ENCODE results near the gene SENP8. TPM values are rescaled to one million over a fixed set of nuclear protein-coding genes. Genes with fewer than 3 reads are reported as not detected.
"Not testable (repeated sequence)": the region's sequence is repeated elsewhere in the genome, so short reads cannot be mapped to it uniquely, and the experiment has no call there.

Gene SENP8
- total RNA-seq, 2 donors from 2014 or later: 0.82 to 2.7 TPM

DNA sequence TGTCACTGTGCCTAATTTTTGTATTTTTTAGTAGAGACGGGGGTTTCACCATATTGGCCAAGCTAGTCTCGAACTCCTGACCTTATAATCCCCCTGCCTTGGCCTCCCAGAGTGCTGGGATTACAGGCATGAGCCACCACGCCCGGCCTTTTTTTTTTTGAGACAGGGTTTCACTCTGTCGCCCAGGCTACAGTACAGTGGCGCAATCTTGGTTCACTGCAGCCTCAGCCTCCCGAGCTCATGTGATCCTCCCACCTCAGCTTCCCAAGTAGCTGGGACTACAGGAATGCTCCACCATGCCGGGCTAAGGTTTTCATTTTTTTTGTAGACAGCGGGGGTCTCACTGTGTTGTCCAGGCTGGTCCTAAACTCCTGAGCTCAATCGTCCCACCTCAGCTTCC, 53.8 kb downstream of the SENP8 start:
- H3K4me3 Mint-ChIP-seq; H3K36me3 Mint-ChIP-seq (ENCODE audit: low read depth); H3K27me3 Mint-ChIP-seq; H3K9me3 Mint-ChIP-seq; H3K27ac Mint-ChIP-seq; H3K4me1 Mint-ChIP-seq; ATAC-seq (replicated peaks): not testable (repeated sequence)

DNA sequence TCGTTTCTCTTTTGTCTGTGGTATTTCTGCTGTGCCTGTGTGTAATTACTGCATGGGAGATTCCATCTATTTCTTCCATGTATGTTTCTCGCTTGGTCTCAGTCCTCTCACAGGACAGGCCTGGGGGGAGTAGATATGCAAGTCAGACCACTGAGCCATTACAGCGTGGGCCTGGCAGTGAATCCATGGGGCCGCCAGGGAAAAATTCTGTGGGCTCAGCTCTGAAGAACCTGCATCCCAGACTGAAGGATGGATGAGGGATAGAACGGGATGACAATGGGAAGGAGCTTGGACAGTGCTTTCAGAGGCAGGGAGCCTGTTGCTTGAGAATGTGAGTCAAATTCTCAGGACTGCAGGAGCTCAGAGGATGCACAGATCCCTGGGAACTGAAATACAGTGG, 54.6 kb downstream of the SENP8 start:
- Mint-ChIP-seq H3K9me3 (no peaks in the 10 kb centered on the region), H3K4me1 (no peaks in the 10 kb centered on the region), H3K27ac (no peak overlapping the region), H3K36me3 (ENCODE audit: low read depth) (no peaks in the 10 kb centered on the region), H3K27me3 (peaks cover 7% of the 10 kb centered on the region), H3K4me3 (no peak overlapping the region)
- no peak for ATAC-seq (replicated peaks)

GRCh38 chr15:72173401-72173800, 55.2 kb downstream of the SENP8 start:
- Mint-ChIP-seq H3K9me3 (no peaks in the 10 kb centered on the region), H3K27ac (no peak overlapping the region), H3K4me1 (no peaks in the 10 kb centered on the region), H3K36me3 (ENCODE audit: low read depth) (no peaks in the 10 kb centered on the region), H3K27me3 (peaks cover 7% of the 10 kb centered on the region), H3K4me3 (no peak overlapping the region)
- no peak for ATAC-seq (replicated peaks)

DNA sequence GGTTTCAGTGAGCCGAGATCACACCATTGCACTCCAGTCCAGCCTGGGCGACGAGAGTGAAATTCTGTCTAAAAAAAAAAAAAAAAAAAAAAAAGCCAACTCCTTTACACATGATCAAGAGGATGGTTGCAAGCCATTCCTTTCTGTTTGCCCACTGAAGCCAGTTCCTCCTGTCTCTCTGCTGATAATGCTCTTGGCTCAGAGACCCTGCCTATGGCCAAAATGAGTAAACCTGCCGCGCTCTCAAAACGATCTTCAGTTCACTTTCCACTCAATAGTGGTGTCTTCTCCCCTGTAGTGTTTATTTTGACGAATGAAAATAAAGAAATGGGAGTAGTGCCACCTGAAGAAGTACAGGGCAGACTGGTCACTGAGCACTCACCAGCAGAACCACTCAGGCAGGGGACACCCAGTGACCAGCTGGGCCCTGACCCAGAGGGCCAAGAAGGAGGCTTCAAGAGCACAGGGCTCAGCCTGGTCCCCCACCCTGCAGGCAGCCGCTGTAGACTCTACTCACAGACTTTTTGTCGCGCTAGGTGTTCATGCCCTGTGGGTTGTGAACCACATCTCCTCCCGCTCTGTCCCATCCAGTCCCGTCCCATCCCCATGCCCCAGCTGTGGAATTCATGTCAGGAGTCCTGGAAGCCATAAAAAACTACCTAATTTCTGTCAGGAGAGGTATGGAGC, 55.8 kb downstream of the SENP8 start:
- Mint-ChIP-seq H3K4me1 (no peaks in the 10 kb centered on the region), H3K36me3 (ENCODE audit: low read depth) (no peaks in the 10 kb centered on the region), H3K27me3 (peaks cover 7% of the 10 kb centered on the region), H3K4me3 (no peak overlapping the region), H3K27ac (no peak overlapping the region), H3K9me3 (no peaks in the 10 kb centered on the region)
- ATAC-seq (replicated peaks): no peak

GRCh38 chr15:72174551-72175165, 56.5 kb downstream of the SENP8 start:
- Mint-ChIP-seq H3K27me3 (peaks cover 7% of the 10 kb centered on the region), H3K4me1 (no peaks in the 10 kb centered on the region), H3K4me3 (no peak overlapping the region), H3K27ac (no peak overlapping the region), H3K9me3 (no peaks in the 10 kb centered on the region), H3K36me3 (ENCODE audit: low read depth) (no peaks in the 10 kb centered on the region)
- ATAC-seq (replicated peaks): no peak

- no peak for ATAC-seq (replicated peaks)
- Mint-ChIP-seq H3K4me3 (no peak overlapping the region), H3K27me3 (peaks cover 7% of the 10 kb centered on the region), H3K36me3 (ENCODE audit: low read depth) (no peaks in the 10 kb centered on the region), H3K9me3 (no peaks in the 10 kb centered on the region), H3K27ac (no peak overlapping the region), H3K4me1 (no peaks in the 10 kb centered on the region)
These were observed 57.2 kb downstream of the SENP8 start for GRCh38 chr15:72175186-72176044.

- H3K36me3 Mint-ChIP-seq (ENCODE audit: low read depth): no peaks in the 10 kb centered on the region
- H3K4me3 Mint-ChIP-seq: no peak overlapping the region
- no peaks in the 10 kb centered on the region for H3K4me1 Mint-ChIP-seq
- no peak for ATAC-seq (replicated peaks)
- no peaks in the 10 kb centered on the region for H3K9me3 Mint-ChIP-seq
- H3K27me3 Mint-ChIP-seq: peaks cover 12% of the 10 kb centered on the region
- no peak overlapping the region for H3K27ac Mint-ChIP-seq
These were observed 58.0 kb downstream of the SENP8 start for GRCh38 chr15:72176159-72176558.

DNA sequence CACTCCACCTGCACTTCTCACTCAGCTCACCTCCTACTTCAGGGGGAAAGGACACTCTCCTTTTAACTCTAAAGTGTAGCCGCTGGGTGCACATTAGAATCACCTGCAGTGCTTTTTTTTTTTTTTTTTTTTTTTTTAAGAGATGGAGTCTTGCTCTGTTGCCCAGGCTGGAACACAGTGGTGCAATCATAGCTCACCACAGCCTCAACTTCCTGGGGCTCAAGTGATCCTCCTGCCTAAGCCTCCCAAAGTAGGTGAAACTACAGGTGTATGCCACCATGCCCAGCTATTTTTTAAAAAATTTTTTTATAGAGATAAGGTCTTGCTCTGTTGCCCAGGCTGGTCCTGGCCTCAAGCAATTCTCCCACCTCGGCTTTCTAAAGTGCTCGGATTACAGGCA, 58.5 kb downstream of the SENP8 start:
- H3K27me3 Mint-ChIP-seq: peaks cover 18% of the 10 kb centered on the region

DNA sequence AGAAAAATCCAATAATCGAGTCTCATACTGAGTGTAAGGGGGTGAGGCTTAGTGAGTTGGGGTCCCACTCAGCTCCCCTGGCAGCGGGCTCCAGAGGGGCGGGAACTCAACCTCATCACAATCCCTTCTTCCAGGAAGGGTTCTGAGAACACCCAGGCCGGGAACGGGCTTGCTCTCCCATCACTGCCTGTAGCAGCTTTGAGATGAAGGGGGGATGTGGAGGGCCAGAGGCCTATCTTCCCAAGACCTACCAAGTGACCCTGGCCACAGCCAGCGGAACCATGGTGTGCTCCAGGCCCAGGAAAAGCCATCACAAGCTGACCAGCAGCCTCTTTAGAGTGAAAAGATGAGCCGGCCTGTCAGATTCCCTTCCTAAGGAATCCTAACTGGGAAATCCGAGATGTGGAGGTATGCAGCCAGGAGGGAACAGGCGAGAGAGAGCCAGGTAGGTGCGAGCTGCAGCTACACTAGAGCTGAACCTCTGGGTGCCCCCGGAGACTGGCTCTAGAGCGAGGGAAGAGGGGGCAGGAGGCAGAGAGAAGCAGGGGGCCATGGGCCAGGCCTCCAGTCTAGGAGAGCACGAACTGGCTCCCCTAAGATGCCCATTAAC, 60.9 kb downstream of the SENP8 start:
- ATAC-seq (replicated peaks): no peak
- Mint-ChIP-seq H3K4me3 (no peak overlapping the region), H3K27me3 (peaks cover 29% of the 10 kb centered on the region), H3K4me1 (no peaks in the 10 kb centered on the region), H3K27ac (no peak overlapping the region), H3K36me3 (ENCODE audit: low read depth) (no peaks in the 10 kb centered on the region), H3K9me3 (no peaks in the 10 kb centered on the region)

More for the DNA sequence above, 58.5 kb downstream of the SENP8 start:
- ATAC-seq (replicated peaks): no peak
- Mint-ChIP-seq H3K4me3 (no peak overlapping the region), H3K9me3 (no peaks in the 10 kb centered on the region), H3K4me1 (no peaks in the 10 kb centered on the region), H3K36me3 (ENCODE audit: low read depth) (no peaks in the 10 kb centered on the region), H3K27ac (no peak overlapping the region)

DNA sequence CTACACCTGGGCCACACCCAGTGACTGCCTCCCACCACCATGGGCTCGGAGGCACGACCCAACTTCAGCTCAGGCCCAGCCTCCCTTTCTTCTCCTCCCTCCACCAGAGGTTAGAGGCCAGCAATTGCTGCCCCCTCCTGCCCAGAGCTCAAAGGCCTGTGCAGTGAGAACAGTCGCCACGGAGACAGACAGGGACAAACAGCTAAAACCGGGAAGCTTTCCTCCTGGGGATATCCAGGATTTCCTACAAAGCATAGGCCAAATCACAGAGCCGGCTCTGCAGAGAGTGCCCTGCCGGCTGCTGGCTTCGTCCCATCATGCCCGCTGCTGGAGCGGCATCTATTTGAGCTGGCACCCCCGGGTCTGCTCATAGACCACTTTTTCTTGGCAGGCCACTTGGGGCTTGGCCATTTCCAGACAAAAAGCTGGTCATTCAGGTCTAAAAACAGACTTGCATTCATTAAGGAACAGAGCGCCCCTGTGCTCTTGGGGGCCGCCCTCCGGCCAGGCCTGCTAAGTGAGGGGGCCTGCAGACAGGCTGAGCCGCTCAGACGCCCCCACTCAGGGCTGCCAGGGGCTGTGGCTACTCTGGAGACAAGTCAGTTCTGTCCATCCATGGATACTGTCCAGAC, 61.9 kb downstream of the SENP8 start:
- Mint-ChIP-seq H3K27ac (no peak overlapping the region), H3K36me3 (ENCODE audit: low read depth) (no peaks in the 10 kb centered on the region), H3K4me1 (no peaks in the 10 kb centered on the region), H3K4me3 (no peak overlapping the region), H3K27me3 (peaks cover 32% of the 10 kb centered on the region), H3K9me3 (no peaks in the 10 kb centered on the region)
- no peak for ATAC-seq (replicated peaks)

DNA sequence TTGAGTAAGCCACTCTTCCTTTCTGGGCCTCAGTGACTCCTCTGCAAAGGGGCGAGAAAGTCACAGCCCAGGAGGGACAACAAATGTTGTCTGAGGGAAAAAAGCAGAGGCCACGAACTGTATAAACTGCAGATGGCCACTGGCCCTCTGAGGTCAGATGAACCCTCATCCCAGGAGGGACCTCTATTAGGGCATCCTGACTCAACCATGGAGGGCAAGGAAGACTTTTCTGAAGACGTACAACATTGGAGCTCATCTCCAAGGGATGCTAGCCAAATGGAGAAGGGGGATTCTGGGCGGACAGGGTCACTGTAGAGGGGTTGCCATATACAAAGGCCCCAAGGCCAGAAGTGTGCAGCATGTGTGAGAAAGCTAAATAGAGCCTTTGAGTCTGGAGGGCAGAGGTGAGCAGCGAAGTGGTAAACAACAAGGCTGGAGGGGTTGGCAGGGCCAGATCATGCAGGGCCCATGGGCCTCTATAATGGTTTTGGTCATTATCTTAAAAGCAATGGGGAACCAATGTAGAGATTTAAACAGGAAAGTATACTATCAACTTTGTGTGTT, 62.6 kb downstream of the SENP8 start:
- Mint-ChIP-seq H3K9me3 (no peaks in the 10 kb centered on the region), H3K36me3 (ENCODE audit: low read depth) (no peaks in the 10 kb centered on the region), H3K4me1 (no peaks in the 10 kb centered on the region), H3K4me3 (no peak overlapping the region), H3K27ac (no peak overlapping the region), H3K27me3 (peaks cover 30% of the 10 kb centered on the region)
- ATAC-seq (replicated peaks): no peak

GRCh38 chr15:72182244-72182643, 64.0 kb downstream of the SENP8 start:
- Mint-ChIP-seq H3K9me3 (no peaks in the 10 kb centered on the region), H3K36me3 (ENCODE audit: low read depth) (no peaks in the 10 kb centered on the region), H3K27me3 (peaks cover 30% of the 10 kb centered on the region), H3K27ac (no peak overlapping the region), H3K4me3 (no peak overlapping the region), H3K4me1 (no peaks in the 10 kb centered on the region)
- no peak for ATAC-seq (replicated peaks)

DNA sequence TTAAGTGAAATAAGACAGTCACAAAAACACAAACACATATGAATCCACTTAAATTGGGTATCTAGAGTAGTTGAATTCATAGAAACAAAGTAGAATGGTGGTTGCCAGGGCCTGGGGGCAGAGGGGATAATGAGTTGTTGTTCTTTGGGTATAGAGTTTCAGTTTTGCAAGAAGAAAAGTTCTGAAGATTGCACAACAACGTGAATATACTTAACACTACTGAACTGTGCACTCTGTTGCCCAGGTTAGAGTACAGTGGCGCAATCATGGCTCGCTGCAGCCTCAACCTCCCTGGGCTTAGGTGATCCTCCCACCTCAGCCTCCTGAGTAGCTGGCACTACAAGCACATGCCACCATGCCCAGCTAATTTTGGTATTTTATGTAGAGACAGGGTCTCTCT, 64.5 kb downstream of the SENP8 start:
- no peak for ATAC-seq (replicated peaks)
- no peaks in the 10 kb centered on the region for H3K4me1 Mint-ChIP-seq
- no peaks in the 10 kb centered on the region for H3K36me3 Mint-ChIP-seq (ENCODE audit: low read depth)
- H3K27ac Mint-ChIP-seq: no peak overlapping the region
- H3K4me3 Mint-ChIP-seq: no peak overlapping the region
- H3K27me3 Mint-ChIP-seq: peaks cover 30% of the 10 kb centered on the region
- no peaks in the 10 kb centered on the region for H3K9me3 Mint-ChIP-seq

- no peaks in the 10 kb centered on the region for H3K9me3 Mint-ChIP-seq
- no peak for ATAC-seq (replicated peaks)
- no peaks in the 10 kb centered on the region for H3K4me1 Mint-ChIP-seq
- no peak overlapping the region for H3K27ac Mint-ChIP-seq
- H3K27me3 Mint-ChIP-seq: peaks cover 30% of the 10 kb centered on the region
- H3K4me3 Mint-ChIP-seq: no peak overlapping the region
- no peaks in the 10 kb centered on the region for H3K36me3 Mint-ChIP-seq (ENCODE audit: low read depth)
These were observed 65.6 kb downstream of the SENP8 start for GRCh38 chr15:72183781-72184164.
